K562 (cell line): Measurements from ENCODE around the gene MEIKIN. TPM values are rescaled to one million over a fixed set of nuclear protein-coding genes. Genes with fewer than 3 reads are reported as not detected.
A peak's percentile ranks its signal among the peaks of the same experiment; 100 is the strongest.

Experiments used
- ATAC-seq: fragments of 200-7000 bp; cut with Tn5 transposase; 3 replicates; pipeline ENCODE4 v1.9.1; 2020; ENCODE audit warnings: moderate library complexity
- BruUV-seq: library from RNA; stranded (reverse); fragments of 400-500 nt; replicated peaks from 2 replicates; lab custom pipeline; 2021; lab: Mats Ljungman, UMichigan
- CTCF ChIA-PET: fragments of 300-600 bp; formaldehyde crosslinking; extraction: SDS; loops from one replicate; lab custom pipeline; 2021; ENCODE audit warnings: low intra/inter-chr PET ratio; lab: Yijun Ruan, JAX
- POLR2A ChIA-PET: fragments of 300-600, 350-650 bp; sonication (Branson Sonifier 250); formaldehyde crosslinking; extraction: SDS; loops from one replicate; lab custom pipeline; 2021; ENCODE audit warnings: antibody characterized with exemption, inconsistent platforms; lab: Yijun Ruan, JAX
- DNase-seq, 4 experiments: peaks; one replicate each; pipeline versions ENCODE4 v3.0.0 to v3.0.0-alpha.2; 2011 to 2018; ENCODE audit warnings: low spot score in 3 of 4, mixed read lengths in 3 of 4; ENCODE audit errors: extremely low read depth in 1 of 4
- FAIRE-seq: peaks from 2 replicates; lab custom pipeline; 2011; peaks lifted over from hg19 to GRCh38; lab: Jason Lieb, UNC
- H2AFZ ChIP-seq: 2 replicates; pipeline ENCODE4 v1.6.0; 2011; ENCODE audit warnings: low read depth, low read length, control low read depth, inconsistent platforms
- H3K27ac ChIP-seq: fragments of 200-600 bp; 3 replicates; pipeline ENCODE4 v1.8.0; 2011; ENCODE audit warnings: low read depth, mild to moderate bottlenecking, control low read depth, inconsistent platforms, low read length, moderate library complexity, mixed read lengths; ENCODE audit errors: extremely low read depth
- H3K27me3 ChIP-seq, 2 experiments: fragments of 300-600 bp in 1 of 2; 2 replicates in 1 of 2; 3 replicates in 1 of 2; pipeline versions ENCODE4 v1.6.0 to v1.8.0; 2011; ENCODE audit warnings: inconsistent platforms in 2 of 2, low read length in 2 of 2, mild to moderate bottlenecking in 1 of 2, mixed read lengths in 1 of 2, moderate library complexity in 1 of 2; ENCODE audit not compliant: control insufficient read depth in 2 of 2, insufficient read depth in 2 of 2
- H3K36me3 ChIP-seq: fragments of 300-600 bp; 3 replicates; pipeline ENCODE4 v1.8.0; 2011; ENCODE audit warnings: mild to moderate bottlenecking, low read length, inconsistent platforms; ENCODE audit not compliant: control insufficient read depth, insufficient read depth
- H3K4me1 ChIP-seq, 2 experiments: fragments of 200-600 bp in 1 of 2; replicated peaks in 1 of 2; 2 replicates in 1 of 2; 3 replicates in 1 of 2; pipeline versions ENCODE4 v1.5.1 to v1.8.0; 2011; ENCODE audit warnings: inconsistent platforms in 2 of 2, low read length in 2 of 2, mild to moderate bottlenecking in 1 of 2, mixed read lengths in 1 of 2, moderate library complexity in 1 of 2; ENCODE audit not compliant: control insufficient read depth in 2 of 2, insufficient read depth in 2 of 2
- H3K4me2 ChIP-seq: 2 replicates; pipeline ENCODE4 v1.6.1; 2011; ENCODE audit warnings: low read length, control low read depth, inconsistent platforms, mixed read lengths; ENCODE audit not compliant: insufficient read depth
- H3K4me3 ChIP-seq: fragments of 200-600 bp; sonication (generic), shearing (Covaris generic); 2 replicates; pipeline ENCODE4 v1.5.1; 2016; ENCODE audit warnings: control low read depth, inconsistent platforms
- H3K79me2 ChIP-seq: fragments of 200-600 bp; 3 replicates; pipeline ENCODE4 v1.8.0; 2011; ENCODE audit warnings: low read length, inconsistent platforms; ENCODE audit not compliant: control insufficient read depth, insufficient read depth
- H3K9ac ChIP-seq, 2 experiments: 2 replicates each; pipeline versions ENCODE4 v1.6.0 to v1.6.1; 2011; ENCODE audit warnings: low read depth in 2 of 2, low read length in 2 of 2, control low read depth in 1 of 2, inconsistent platforms in 1 of 2, mild to moderate bottlenecking in 1 of 2, mixed read lengths in 1 of 2; ENCODE audit not compliant: insufficient read depth in 1 of 2
- H3K9me1 ChIP-seq: one replicate; pipeline ENCODE4 v1.6.0; 2011; ENCODE audit warnings: inconsistent platforms, mild to moderate bottlenecking, low read length, moderate library complexity; ENCODE audit not compliant: control insufficient read depth, insufficient read depth
- H3K9me3 ChIP-seq: replicated peaks from 2 replicates; pipeline ENCODE4 v1.5.1; 2011; ENCODE audit warnings: low read depth, low read length, inconsistent platforms; ENCODE audit not compliant: control insufficient read depth, insufficient read depth
- H4K20me1 ChIP-seq: replicated peaks from 2 replicates; pipeline ENCODE4 v1.6.1; 2011; ENCODE audit warnings: low read length, inconsistent platforms, mixed read lengths; ENCODE audit not compliant: control insufficient read depth, insufficient read depth
- MCM7 ChIP-seq, 2 experiments: fragments of 450-650 bp; IDR thresholded peaks; 2 replicates each; pipeline ENCODE4 v1.6.1; 2016 to 2018
- TRIM28 ChIP-seq: fragments of 450-650 bp; IDR thresholded peaks from 2 replicates; pipeline ENCODE4 v1.6.1; 2017
- YBX1 ChIP-seq: fragments of 450-650 bp; IDR thresholded peaks from 2 replicates; pipeline ENCODE4 v1.7.1; 2016; ENCODE audit warnings: mild to moderate bottlenecking
- ZNF3 ChIP-seq: fragments of 250-450 bp; sonication (Bioruptor Pico); IDR thresholded peaks from 2 replicates; pipeline ENCODE4 v1.5.0; 2021; ENCODE audit warnings: mild to moderate bottlenecking, moderate library complexity
- ZNF324 ChIP-seq: fragments of 250-450 bp; sonication (Bioruptor Pico); IDR thresholded peaks from 2 replicates; pipeline ENCODE4 v1.4.0; 2020; ENCODE audit warnings: mild to moderate bottlenecking
- ZNF764 ChIP-seq: fragments of 250-450 bp; sonication (Bioruptor Pico); IDR thresholded peaks from 2 replicates; pipeline ENCODE4 v1.4.0; 2020; ENCODE audit warnings: low read depth, mild to moderate bottlenecking, moderate library complexity
- WGBS: fragments of 100-300 bp; shearing (Covaris generic); methylation state at CpG from one replicate; pipeline ENCODE4 v1.1.6; 2016; ENCODE audit warnings: low coverage, mixed read lengths; ENCODE audit not compliant: insufficient coverage; ENCODE audit errors: missing lambda C conversion rate; 5-methylcytosine and 5-hydroxymethylcytosine counted together
- in situ Hi-C: fragments of 300-500 bp; cut with MboI; formaldehyde crosslinking; loops from 4 replicates; pipeline ENCODE4 v1.15.0; 2018; ENCODE audit warnings: inconsistent platforms, mixed read lengths
- intact Hi-C: fragments of 100-400 bp; cut with micrococcal nuclease; formaldehyde crosslinking; loops from 2 replicates; pipeline ENCODE4 v1.14.2; 2022
- polyA plus RNA-seq, 8 experiments: library from polyadenylated mRNA; depleted of rRNA in 4 of 8; stranded (reverse) in 5 of 8; unstranded in 3 of 8; fragments of >200 nt; fragmentation: Nextera tagmentation in 2 of 8; fragmentation: Illumina TruSeq in 1 of 8; extraction: Ambion mirVana in 2 of 8; extraction: Trizol in 1 of 8; gene quantifications; 2 replicates each; pipeline versions ENCODE4 v1.2.1 to v1.2.3, GENCODE V29; 2011 to 2014; ENCODE audit warnings: inconsistent platforms in 1 of 8, missing spikeins in 1 of 8
- total RNA-seq, 7 experiments: library from RNA; depleted of rRNA in 6 of 7; stranded (reverse); fragments of >200 nt in 6 of 7; fragmentation: Illumina TruSeq in 2 of 7; extraction: Trizol in 2 of 7; gene quantifications; 2 replicates each; pipeline versions ENCODE4 v1.2.1 to v1.2.3, GENCODE V29; 2011 to 2021; ENCODE audit warnings: low replicate concordance in 1 of 7

The MEIKIN gene
- total and polyA plus RNA-seq, 9 of the 15 experiments (the other 6 are each of a cell fraction or from before 2014, with no cell fraction given) = 0.18 TPM; not detected in 8

DNA sequence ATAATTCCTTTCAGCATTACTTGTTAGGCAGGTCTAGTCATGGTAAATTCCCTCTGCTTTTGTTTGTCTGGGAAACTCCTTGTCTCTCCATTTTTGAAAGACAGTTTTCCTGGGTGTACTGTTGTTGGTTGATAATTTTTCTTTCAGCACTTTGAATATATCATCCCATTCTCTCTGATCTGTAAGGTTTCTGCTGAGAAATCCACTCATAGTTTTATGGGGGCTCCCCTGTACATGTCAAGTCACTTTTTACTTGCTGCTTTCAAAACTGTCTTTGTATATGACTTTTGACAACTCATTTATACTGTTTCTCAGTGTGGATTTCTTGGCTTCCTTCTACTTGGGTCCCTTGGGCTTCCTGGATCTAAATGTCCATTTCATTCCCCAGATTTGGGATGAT lies 16.5 kb downstream of the MEIKIN start:
- Histone ChIP-seq H3K27me3 (peaks cover 0 to 3% of the 10 kb centered on the region in 2 experiments; a peak in 1 of 5 replicates), H3K9ac (no peak overlapping the region), H3K9me1 (no peaks in the 10 kb centered on the region), H3K4me2 (no peak overlapping the region), H3K79me2 (no peaks in the 10 kb centered on the region), H3K27ac (no peak overlapping the region), H3K36me3 (no peaks in the 10 kb centered on the region), H3K9me3 (peaks cover 4% of the 10 kb centered on the region), H3K4me3 (no peak overlapping the region), H4K20me1 (no peaks in the 10 kb centered on the region), H2AFZ (no peak overlapping the region), H3K4me1 (no peaks in the 10 kb centered on the region)
- ChIA-PET POLR2A (no interaction called here), CTCF (no interaction called here)
- intact Hi-C loops = no loop called here
- no TSS peak for BruUV-seq
- FAIRE-seq = no peak
- TF ChIP-seq YBX1 (no peak), TRIM28 (peak; percentile 65; the same call in 1 of the 2 replicates)
- DNase-seq = no peak
- no peak for ATAC-seq
- in situ Hi-C loops = no loop called here

DNA sequence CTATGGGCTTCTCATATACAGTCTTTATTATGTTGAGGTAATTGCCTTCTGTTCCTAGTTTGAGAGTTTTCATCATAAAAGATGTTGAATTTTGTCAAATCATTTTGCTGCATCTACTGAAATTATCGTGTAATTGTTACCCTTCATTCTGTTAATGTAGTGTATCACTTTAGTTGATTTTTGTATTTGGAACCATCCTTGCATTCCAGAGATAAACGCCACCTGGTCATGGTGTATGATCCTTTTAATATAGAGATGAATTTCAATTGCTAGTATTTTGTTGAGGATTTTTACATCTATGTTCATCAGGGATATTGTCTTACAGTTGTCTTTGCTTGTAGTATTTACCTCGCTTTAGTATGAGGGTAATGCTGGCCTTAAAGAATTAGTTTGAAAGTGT lies 19.3 kb downstream of the MEIKIN start:
- no peaks in the 10 kb centered on the region for H3K79me2 ChIP-seq
- no peak overlapping the region for H3K4me3 ChIP-seq
- no peak overlapping the region for H2AFZ ChIP-seq
- in situ Hi-C loops = no loop called here
- FAIRE-seq = no peak
- H3K9ac ChIP-seq = no peak overlapping the region
- no TSS peak for BruUV-seq
- H3K36me3 ChIP-seq = no peaks in the 10 kb centered on the region
- WGBS = 0% methylated on average over 3 of the region's 3 CpGs
- peaks cover 4% of the 10 kb centered on the region for H3K9me3 ChIP-seq
- no peak for DNase-seq
- ChIA-PET CTCF (no interaction called here), POLR2A (no interaction called here)
- TF ChIP-seq ZNF324 (CRISPR knock-in tag) = peak; percentile 90
- TF ChIP-seq ZNF764 = no peak
- TF ChIP-seq ZNF3 (CRISPR knock-in tag) = no peak
- no peak for TF ChIP-seq MCM7 (IDR thresholded peaks at IDR 0.05)
- TF ChIP-seq, all 486 proteins: peak for 1
- no peaks in the 10 kb centered on the region for H3K4me1 ChIP-seq
- H3K27me3 ChIP-seq = no peaks in the 10 kb centered on the region
- no peak overlapping the region for H3K4me2 ChIP-seq
- no peak for ATAC-seq
- intact Hi-C loops = no loop called here
- no peak overlapping the region for H3K27ac ChIP-seq
- H4K20me1 ChIP-seq = no peaks in the 10 kb centered on the region
- H3K9me1 ChIP-seq = no peaks in the 10 kb centered on the region
